Caco-2 (cell line): Measurements from ENCODE around the gene CSF2RB. TPM values are rescaled to one million over a fixed set of nuclear protein-coding genes. Genes with fewer than 3 reads are reported as not detected.

ENCODE experiments used
- BruUV-seq: library from RNA; stranded (reverse); fragments of 400-500 nt; replicated peaks from 2 replicates; lab custom pipeline; 2021; lab: Mats Ljungman, UMichigan
- CTCF ChIA-PET: fragments of 300-600 bp; sonication (Branson Sonifier 250); formaldehyde crosslinking; loops from one replicate; lab custom pipeline; 2022; ENCODE audit warnings: antibody characterized with exemption; lab: Charles Lee
- POLR2A ChIA-PET: fragments of 300-600 bp; sonication (Branson Sonifier 250); formaldehyde crosslinking; loops from one replicate; lab custom pipeline; 2022; ENCODE audit warnings: antibody characterized with exemption; lab: Charles Lee
- DNase-seq, 2 experiments: peaks; one replicate each; pipeline versions ENCODE4 v3.0.0 to v3.0.0-alpha.2; 2020 to 2022
- H3K27me3 ChIP-seq: replicated peaks from 2 replicates; pipeline ENCODE4 v1.6.0; 2011; ENCODE audit warnings: low read length; ENCODE audit not compliant: control insufficient read depth, insufficient read depth
- H3K36me3 ChIP-seq: 2 replicates; pipeline ENCODE4 v1.5.1; 2011; ENCODE audit warnings: low read length; ENCODE audit not compliant: control insufficient read depth, insufficient read depth
- H3K4me1 ChIP-seq: fragments of 250-450 bp; sonication (Bioruptor Pico); 2 replicates; pipeline ENCODE4 v1.5.1; 2020; ENCODE audit warnings: mild to moderate bottlenecking
- H3K4me3 ChIP-seq: 2 replicates; pipeline ENCODE4 v1.5.1; 2011; ENCODE audit warnings: low read depth, mild to moderate bottlenecking, control low read depth, low read length
- H3K9me3 ChIP-seq: fragments of 250-450 bp; sonication (Bioruptor Pico); 2 replicates; pipeline ENCODE4 v1.5.1; 2020; ENCODE audit warnings: mild to moderate bottlenecking, moderate library complexity
- H3K27ac Mint-ChIP-seq: one replicate; pipeline ENCODE4 v1.8.0; 2022; ENCODE audit warnings: mixed read lengths; ENCODE audit not compliant: unreplicated experiment
- H3K27me3 Mint-ChIP-seq: one replicate; pipeline ENCODE4 v1.8.0; 2022; ENCODE audit warnings: mixed read lengths; ENCODE audit not compliant: insufficient read depth, unreplicated experiment
- H3K36me3 Mint-ChIP-seq: one replicate; pipeline ENCODE4 v1.8.0; 2022; ENCODE audit warnings: mild to moderate bottlenecking, mixed read lengths; ENCODE audit not compliant: insufficient read depth, unreplicated experiment
- H3K4me1 Mint-ChIP-seq: one replicate; pipeline ENCODE4 v1.8.0; 2022; ENCODE audit warnings: low read depth, mixed read lengths; ENCODE audit not compliant: unreplicated experiment
- H3K4me3 Mint-ChIP-seq: one replicate; pipeline ENCODE4 v1.8.0; 2022; ENCODE audit warnings: mild to moderate bottlenecking, moderate library complexity, mixed read lengths; ENCODE audit not compliant: unreplicated experiment
- H3K9me3 Mint-ChIP-seq: one replicate; pipeline ENCODE4 v1.8.0; 2022; ENCODE audit warnings: mixed read lengths; ENCODE audit not compliant: unreplicated experiment
- intact Hi-C: fragments of 100-400 bp; cut with micrococcal nuclease; formaldehyde crosslinking; loops from one replicate; pipeline ENCODE4 v1.10.0; 2022; ENCODE audit not compliant: unreplicated experiment
- total RNA-seq: library from RNA; stranded (reverse); gene quantifications from 2 replicates; pipeline ENCODE4 v1.2.3, GENCODE V29; 2022
- TF ChIP-seq, protein P1 (sequence below), 2 experiments: fragments of 200-600 bp in 1 of 2; IDR thresholded peaks; 1 replicate in 1 of 2; 2 replicates in 1 of 2; pipeline versions ENCODE4 v1.5.1 to v1.8.0; 2011 to 2022; ENCODE audit warnings: antibody characterized with exemption in 1 of 2, control low read depth in 1 of 2, inconsistent platforms in 1 of 2, low read depth in 1 of 2, low read length in 1 of 2, mild to moderate bottlenecking in 1 of 2, moderate library complexity in 1 of 2; ENCODE audit not compliant: insufficient read depth in 1 of 2, severe bottlenecking in 1 of 2, unreplicated experiment in 1 of 2

The CSF2RB gene
- total RNA-seq, 1 experiment from 2014 or later = not detected

DNA sequence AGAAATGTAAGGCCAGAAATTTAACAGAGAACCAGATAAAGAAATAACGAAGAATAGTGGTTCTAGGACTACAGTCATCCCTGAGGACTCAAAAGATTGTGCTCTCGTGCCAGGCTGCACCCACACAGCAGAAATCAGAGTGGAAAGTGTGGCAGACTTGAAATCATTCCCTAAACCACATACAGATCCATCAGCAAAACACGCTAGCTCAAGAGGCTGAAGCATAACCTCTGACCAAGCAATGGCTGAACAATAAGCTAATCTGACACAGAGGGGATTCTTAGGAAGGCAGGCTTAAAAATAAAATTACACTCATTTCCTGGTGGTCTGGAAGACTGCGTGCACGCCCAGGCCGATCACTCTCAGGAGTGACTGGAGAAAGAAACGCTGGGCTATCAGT, 33.7 kb upstream of the CSF2RB start:
- H3K27ac Mint-ChIP-seq = no peak overlapping the region
- POLR2A ChIA-PET = no interaction called here
- TF ChIP-seq, protein P1, sequence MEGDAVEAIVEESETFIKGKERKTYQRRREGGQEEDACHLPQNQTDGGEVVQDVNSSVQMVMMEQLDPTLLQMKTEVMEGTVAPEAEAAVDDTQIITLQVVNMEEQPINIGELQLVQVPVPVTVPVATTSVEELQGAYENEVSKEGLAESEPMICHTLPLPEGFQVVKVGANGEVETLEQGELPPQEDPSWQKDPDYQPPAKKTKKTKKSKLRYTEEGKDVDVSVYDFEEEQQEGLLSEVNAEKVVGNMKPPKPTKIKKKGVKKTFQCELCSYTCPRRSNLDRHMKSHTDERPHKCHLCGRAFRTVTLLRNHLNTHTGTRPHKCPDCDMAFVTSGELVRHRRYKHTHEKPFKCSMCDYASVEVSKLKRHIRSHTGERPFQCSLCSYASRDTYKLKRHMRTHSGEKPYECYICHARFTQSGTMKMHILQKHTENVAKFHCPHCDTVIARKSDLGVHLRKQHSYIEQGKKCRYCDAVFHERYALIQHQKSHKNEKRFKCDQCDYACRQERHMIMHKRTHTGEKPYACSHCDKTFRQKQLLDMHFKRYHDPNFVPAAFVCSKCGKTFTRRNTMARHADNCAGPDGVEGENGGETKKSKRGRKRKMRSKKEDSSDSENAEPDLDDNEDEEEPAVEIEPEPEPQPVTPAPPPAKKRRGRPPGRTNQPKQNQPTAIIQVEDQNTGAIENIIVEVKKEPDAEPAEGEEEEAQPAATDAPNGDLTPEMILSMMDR (IDR thresholded peaks at IDR 0.05; ENCODE audit: insufficient read depth in 1 of 2, low read depth in 1 of 2, low read length in 1 of 2, severe bottlenecking in 1 of 2, unreplicated experiment in 1 of 2) = no peak
- intact Hi-C loops = no loop called here
- H3K4me1 ChIP-seq = no peaks in the 10 kb centered on the region
- no peaks in the 10 kb centered on the region for H3K36me3 ChIP-seq
- no peak overlapping the region for H3K4me3 Mint-ChIP-seq
- BruUV-seq = no TSS peak
- DNase-seq = no peak
- H3K27me3 Mint-ChIP-seq = peaks cover 9% of the 10 kb centered on the region
- H3K36me3 Mint-ChIP-seq = no peaks in the 10 kb centered on the region
- peaks cover 21% of the 10 kb centered on the region for H3K9me3 Mint-ChIP-seq
- H3K4me3 ChIP-seq = no peak overlapping the region
- H3K27me3 ChIP-seq = no peaks in the 10 kb centered on the region
- CTCF ChIA-PET = no interaction called here
- peaks cover 14% of the 10 kb centered on the region; the same call in 1 of the 2 replicates for H3K9me3 ChIP-seq
- H3K4me1 Mint-ChIP-seq = no peaks in the 10 kb centered on the region

DNA sequence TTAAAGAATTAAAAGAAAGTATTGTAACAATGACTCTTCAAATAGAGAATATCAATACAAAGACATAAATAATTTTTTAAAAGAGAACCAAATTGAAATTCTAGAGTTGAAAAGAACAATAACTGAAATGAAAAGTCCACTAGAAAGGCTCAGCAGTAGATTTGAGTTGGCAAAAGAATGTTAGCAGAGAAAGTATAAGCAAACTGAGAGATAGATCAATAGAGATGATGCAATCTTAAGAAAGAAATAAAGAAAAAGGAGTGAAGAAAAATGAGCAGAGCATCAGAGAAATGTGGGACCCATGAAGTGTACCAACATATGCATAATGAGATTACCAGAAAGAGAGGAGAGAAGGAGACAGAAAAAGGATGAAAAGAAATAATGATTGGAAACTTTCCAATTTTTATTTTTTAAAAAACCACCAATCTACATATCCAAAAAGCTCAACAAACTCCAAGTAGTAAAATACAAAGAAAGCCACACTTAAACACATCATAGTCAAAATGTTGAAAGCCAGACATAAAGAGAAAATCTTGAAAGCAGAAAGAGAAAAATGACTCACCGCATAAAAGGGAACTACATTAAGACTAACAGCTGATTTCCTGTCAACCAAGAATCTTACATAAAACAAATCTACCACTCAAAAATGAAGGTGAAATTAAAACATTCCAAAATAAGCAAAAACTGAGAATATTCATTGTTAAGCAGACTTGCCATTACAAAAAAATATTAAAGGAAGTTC, 31.8 kb upstream of the CSF2RB start:
- H3K36me3 ChIP-seq = no peaks in the 10 kb centered on the region
- ChIA-PET CTCF (no interaction called here), POLR2A (no interaction called here)
- H3K4me3 Mint-ChIP-seq = no peak overlapping the region
- no peaks in the 10 kb centered on the region for H3K4me1 ChIP-seq
- DNase-seq = no peak
- H3K9me3 Mint-ChIP-seq = peaks cover 21% of the 10 kb centered on the region
- no peak overlapping the region for H3K4me3 ChIP-seq
- BruUV-seq = no TSS peak
- no peaks in the 10 kb centered on the region for H3K27me3 ChIP-seq
- peaks cover 9% of the 10 kb centered on the region for H3K27me3 Mint-ChIP-seq
- peaks cover 14% of the 10 kb centered on the region; the same call in 1 of the 2 replicates for H3K9me3 ChIP-seq
- TF ChIP-seq, protein P1 (IDR thresholded peaks at IDR 0.05; ENCODE audit: insufficient read depth in 1 of 2, low read depth in 1 of 2, low read length in 1 of 2, severe bottlenecking in 1 of 2, unreplicated experiment in 1 of 2) = no peak
- intact Hi-C loops = no loop called here
- H3K27ac Mint-ChIP-seq = no peak overlapping the region
- H3K4me1 Mint-ChIP-seq = no peaks in the 10 kb centered on the region
- H3K36me3 Mint-ChIP-seq = no peaks in the 10 kb centered on the region

GRCh38 chr22:36884349-36885158, 28.9 kb upstream of the CSF2RB start:
- Histone ChIP-seq H3K4me3 (no peak overlapping the region), H3K36me3 (no peaks in the 10 kb centered on the region), H3K9me3 (peaks cover 14% of the 10 kb centered on the region; the same call in 1 of the 2 replicates), H3K4me1 (no peaks in the 10 kb centered on the region), H3K27me3 (no peaks in the 10 kb centered on the region)
- no peaks in the 10 kb centered on the region for H3K36me3 Mint-ChIP-seq
- H3K4me3 Mint-ChIP-seq = no peak overlapping the region
- ChIA-PET CTCF (no interaction called here), POLR2A (no interaction called here)
- no TSS peak for BruUV-seq
- peaks cover 15% of the 10 kb centered on the region for H3K27me3 Mint-ChIP-seq
- no peak for DNase-seq
- H3K9me3 Mint-ChIP-seq = peaks cover 21% of the 10 kb centered on the region
- no peaks in the 10 kb centered on the region for H3K4me1 Mint-ChIP-seq
- TF ChIP-seq, protein P1 (IDR thresholded peaks at IDR 0.05; ENCODE audit: insufficient read depth in 1 of 2, low read depth in 1 of 2, low read length in 1 of 2, severe bottlenecking in 1 of 2, unreplicated experiment in 1 of 2) = no peak
- H3K27ac Mint-ChIP-seq = no peak overlapping the region
- intact Hi-C loops = no loop called here
